Measurements from ENCODE around the gene CNTLN.
"Not testable (repeated sequence)": the region's sequence is repeated elsewhere in the genome, so short reads cannot be mapped to it uniquely, and the experiment has no call there.

The CNTLN gene

GRCh38 chr9:17490110-17490509 is 355.3 kb downstream of the CNTLN start:
- DNase-seq (ENCODE audit: low read depth in 2 of 2): no peak

GRCh38 chr9:17491780-17492179 is 356.9 kb downstream of the CNTLN start:
- no peak for DNase-seq (ENCODE audit: low read depth in 2 of 2)

DNA sequence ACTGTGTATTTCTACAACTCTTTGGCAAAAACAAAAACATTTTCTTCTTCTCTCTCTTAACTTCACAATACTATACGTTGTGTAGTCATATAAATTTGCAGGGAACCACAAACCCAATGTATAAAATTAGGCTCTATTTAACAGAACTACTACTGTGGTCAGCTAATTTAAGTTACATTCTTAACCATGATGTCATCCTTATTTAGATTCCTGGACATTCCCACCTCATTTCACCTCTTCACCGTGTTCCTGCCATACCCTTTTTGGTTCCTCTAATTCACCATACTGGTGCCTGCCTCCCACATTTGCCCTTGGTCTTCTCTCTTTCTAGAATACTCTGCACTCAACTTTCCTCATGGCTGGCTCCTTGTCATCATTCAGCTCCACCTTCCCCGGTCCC is 368.4 kb downstream of the CNTLN start:
- no peak for DNase-seq (ENCODE audit: low read depth in 2 of 2)

DNA sequence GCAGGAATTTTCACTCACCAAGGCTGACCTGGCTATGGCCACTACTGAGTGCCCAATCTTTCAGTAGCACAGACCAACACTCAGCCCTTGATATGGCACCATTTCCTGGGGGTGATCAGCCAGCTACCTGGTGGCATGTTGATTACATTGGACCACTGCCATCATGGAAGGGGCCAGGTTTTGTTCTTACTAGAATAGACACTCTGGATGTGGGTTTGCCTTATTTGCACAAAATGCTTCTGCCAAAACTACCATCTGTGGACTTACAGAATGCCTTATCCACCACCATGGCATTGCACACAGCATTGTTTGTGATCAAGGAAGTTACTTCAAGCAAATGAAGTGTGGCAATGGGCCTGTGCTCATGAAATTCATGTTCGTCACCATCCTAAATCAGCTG is 374.3 kb downstream of the CNTLN start:
- no peak for DNase-seq (ENCODE audit: low read depth in 2 of 2)

- DNase-seq (ENCODE audit: low read depth in 2 of 2): peak in 1 of 2 experiments; percentile 1
These were observed 374.9 kb downstream of the CNTLN start for GRCh38 chr9:17509701-17510100.

DNA sequence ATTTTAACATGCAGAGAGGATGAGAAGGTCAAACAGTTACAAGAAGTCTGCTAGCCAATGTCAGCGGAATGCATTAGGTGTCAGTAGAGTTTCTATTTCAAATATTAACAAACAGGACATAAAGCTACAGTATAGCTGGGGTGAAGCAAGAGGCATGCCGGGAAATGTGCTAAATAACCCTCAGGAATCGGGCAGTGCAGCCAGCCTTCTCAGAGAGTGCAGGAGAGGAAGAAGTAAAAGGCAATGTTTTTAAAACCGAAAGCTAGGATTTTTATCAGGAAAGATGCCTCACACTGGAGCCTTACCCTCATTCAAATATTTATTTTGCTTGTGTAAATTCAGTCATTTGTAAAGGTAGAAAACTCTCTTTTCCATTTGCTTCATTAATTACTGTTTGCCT is 384.9 kb downstream of the CNTLN start:
- no peak for DNase-seq (ENCODE audit: low read depth in 2 of 2)

- DNase-seq (ENCODE audit: low read depth in 2 of 2): no peak
These were observed 385.6 kb downstream of the CNTLN start for GRCh38 chr9:17520268-17521064.

DNA sequence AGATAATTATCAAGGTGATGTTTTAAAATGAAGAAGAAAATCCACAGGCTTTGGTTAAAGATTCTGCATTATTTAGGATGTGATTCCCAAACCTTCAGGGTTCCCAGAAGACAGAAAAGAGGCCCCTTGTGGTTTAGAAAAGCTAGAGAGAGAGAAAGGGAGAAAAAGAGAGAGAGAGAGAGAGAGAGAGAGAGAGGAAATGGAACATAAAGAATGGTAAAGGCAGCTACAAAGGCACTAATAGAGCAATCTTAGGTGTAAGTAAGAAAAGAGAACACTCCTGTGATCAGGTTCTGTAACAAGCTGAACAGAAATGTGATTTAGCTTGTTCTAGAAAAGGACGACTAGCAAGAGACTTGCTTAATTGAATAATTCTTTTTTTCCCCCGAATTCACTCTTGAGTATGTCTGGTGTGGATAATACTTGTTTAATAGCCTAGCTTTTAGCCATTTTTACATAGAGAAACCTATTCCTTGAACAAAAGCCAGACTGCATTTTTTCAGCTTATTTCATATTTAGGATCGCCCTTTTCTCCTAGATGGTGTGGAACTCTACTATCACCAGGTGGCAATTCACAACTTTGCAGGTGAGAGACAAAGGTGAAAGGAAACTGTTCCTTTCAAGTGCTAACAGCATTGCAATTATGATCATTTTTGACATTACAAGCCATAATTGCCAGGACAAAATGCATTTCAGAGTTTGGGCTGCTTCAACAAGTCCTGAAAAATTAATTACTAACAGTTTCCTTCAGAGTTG is 386.4 kb downstream of the CNTLN start:
- DNase-seq (ENCODE audit: low read depth in 2 of 2): no peak

GRCh38 chr9:17526726-17527125 is 391.9 kb downstream of the CNTLN start:
- not testable (repeated sequence) for DNase-seq (ENCODE audit: low read depth in 2 of 2)

- no peak for DNase-seq (ENCODE audit: low read depth in 2 of 2)
These were observed 394.0 kb downstream of the CNTLN start for GRCh38 chr9:17528859-17529258.

DNA sequence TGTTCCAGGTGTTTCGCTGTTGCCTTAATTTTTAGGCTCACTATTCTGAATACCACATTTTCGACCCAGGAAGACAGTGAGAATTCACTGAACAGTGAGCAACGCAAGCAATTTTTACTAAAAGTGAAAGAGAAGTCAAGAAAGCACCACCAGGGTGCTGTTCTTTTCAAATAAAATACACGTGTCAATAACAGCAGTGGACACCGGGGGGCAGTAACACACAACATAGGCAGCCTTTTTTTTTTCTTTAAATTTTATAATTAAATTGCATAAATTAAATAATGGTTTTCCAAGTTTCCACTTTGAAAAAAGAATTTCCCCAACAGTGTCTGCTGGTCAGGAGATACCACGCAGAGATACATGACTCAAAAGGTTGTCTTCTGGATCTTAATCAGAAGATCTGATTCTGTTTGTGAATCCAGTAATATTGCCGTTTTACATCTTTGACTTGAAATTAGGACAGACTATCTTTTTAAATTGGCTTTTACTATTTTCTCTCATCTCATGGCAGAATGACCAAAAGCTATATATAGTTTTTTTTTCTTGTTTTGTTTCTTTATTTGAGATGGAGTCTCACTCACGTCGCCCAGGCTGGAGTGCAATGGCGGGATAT is 396.9 kb downstream of the CNTLN start:
- peak; percentile 3 to 9 for DNase-seq (ENCODE audit: low read depth in 2 of 2)

GRCh38 chr9:17532461-17532860 is 397.6 kb downstream of the CNTLN start:
- DNase-seq (ENCODE audit: low read depth in 2 of 2): no peak

DNA sequence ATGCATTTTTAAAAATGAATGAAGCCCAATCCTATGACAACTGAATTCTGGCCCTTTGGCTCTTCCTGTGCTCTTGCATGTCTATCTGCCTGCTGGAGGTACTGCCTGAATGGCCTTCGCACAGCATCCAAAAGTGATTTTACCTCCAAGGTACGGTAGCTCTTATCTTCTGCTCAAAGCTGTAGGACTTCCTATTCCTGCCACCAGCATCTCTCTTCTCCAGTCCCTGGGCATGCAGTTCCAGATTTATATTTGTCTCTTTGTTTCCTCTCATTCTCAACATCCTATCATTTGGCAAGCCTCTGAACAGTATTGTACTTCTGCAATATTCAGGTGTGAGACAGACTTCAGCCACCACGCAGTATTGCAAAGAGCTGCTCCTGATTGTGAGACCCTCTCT is 400.3 kb downstream of the CNTLN start:
- DNase-seq (ENCODE audit: low read depth in 2 of 2): no peak

- DNase-seq (ENCODE audit: low read depth in 2 of 2): no peak
These were observed 401.2 kb downstream of the CNTLN start for GRCh38 chr9:17536027-17536426.

DNA sequence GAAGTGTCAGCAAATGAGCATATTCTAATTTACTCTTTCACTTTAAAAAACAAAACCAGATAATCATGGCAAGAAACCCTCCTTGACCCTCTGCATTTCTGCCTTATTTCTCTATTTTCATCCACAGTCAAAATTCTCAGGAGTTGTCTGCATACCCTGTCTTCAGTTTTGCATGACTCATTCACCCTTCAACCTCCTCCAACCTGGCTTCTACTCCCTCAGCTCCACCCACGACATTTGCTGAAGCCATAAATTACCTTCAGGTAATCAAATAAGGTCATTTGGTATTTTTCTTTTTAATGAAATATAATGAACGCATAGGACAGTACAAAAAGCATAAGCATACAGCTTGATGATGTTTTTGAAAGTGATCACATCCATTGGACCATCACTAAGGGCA is 416.2 kb downstream of the CNTLN start:
- DNase-seq (ENCODE audit: low read depth in 2 of 2): no peak
